Measurements from ENCODE around the gene BSG.

DNA sequence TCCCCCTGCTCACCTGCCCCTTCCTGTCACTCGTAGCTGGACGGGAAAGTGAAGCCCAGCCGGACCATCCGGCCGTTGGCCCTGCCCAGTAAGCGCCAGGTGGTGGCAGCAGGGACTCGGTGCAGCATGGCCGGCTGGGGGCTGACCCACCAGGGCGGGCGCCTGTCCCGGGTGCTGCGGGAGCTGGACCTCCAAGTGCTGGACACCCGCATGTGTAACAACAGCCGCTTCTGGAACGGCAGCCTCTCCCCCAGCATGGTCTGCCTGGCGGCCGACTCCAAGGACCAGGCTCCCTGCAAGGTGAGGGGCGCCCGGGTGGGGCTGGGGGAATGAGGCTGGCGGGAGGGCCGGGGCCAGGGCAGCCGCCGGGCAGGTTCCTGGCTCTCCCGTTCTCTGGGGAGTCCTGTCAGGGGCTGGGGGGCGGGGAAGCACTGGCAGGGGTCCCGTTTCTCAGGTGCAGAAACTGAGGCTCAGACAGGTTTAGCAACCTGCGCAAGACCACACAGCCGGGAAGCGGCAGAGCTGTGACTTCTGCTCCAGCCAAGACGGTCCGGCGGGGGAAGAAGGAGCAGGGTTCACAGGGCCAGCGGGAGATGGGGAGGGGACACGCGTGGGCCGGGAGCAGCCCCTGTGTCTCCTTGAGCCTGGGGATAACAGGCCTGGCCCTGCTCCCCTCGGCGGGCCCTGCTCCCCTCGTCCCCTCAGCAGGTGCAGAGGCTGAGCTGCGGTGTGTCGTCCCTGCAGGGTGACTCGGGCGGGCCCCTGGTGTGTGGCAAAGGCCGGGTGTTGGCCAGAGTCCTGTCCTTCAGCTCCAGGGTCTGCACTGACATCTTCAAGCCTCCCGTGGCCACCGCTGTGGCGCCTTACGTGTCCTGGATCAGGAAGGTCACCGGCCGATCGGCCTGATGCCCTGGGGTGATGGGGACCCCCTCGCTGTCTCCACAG, 23.2 kb upstream of the BSG start:
- TF ChIP-seq, protein P1, sequence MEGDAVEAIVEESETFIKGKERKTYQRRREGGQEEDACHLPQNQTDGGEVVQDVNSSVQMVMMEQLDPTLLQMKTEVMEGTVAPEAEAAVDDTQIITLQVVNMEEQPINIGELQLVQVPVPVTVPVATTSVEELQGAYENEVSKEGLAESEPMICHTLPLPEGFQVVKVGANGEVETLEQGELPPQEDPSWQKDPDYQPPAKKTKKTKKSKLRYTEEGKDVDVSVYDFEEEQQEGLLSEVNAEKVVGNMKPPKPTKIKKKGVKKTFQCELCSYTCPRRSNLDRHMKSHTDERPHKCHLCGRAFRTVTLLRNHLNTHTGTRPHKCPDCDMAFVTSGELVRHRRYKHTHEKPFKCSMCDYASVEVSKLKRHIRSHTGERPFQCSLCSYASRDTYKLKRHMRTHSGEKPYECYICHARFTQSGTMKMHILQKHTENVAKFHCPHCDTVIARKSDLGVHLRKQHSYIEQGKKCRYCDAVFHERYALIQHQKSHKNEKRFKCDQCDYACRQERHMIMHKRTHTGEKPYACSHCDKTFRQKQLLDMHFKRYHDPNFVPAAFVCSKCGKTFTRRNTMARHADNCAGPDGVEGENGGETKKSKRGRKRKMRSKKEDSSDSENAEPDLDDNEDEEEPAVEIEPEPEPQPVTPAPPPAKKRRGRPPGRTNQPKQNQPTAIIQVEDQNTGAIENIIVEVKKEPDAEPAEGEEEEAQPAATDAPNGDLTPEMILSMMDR (conservative IDR thresholded peaks at IDR 0.05) = no peak
- TF ChIP-seq EZH2 (IDR thresholded peaks at IDR 0.05; ENCODE audit: low read depth) = no peak
